NCI-H1694 treated with DMSO at 0.1 percent for 48 hours (cell line): ENCODE results near the gene WDR27.
"Not testable (repeated sequence)": the region's sequence is repeated elsewhere in the genome, so short reads cannot be mapped to it uniquely, and the experiment has no call there.

Experiments
- DNase-seq: peaks from one replicate; lab custom pipeline; 2025; lab: John Stamatoyannopoulos, UW

Gene WDR27

GRCh38 chr6:169513478-169514193, 188.2 kb downstream of the WDR27 start:
- DNase-seq, result no peak

GRCh38 chr6:169511785-169512184, 190.0 kb downstream of the WDR27 start:
- not testable (repeated sequence) for DNase-seq

GRCh38 chr6:169510871-169511270, 191.0 kb downstream of the WDR27 start:
- no peak for DNase-seq

GRCh38 chr6:169508452-169508851, 193.4 kb downstream of the WDR27 start:
- DNase-seq, result no peak

- no peak for DNase-seq
These were observed 198.2 kb downstream of the WDR27 start for GRCh38 chr6:169503422-169504152.

GRCh38 chr6:169502445-169502844, 199.4 kb downstream of the WDR27 start:
- DNase-seq, result no peak

- no peak for DNase-seq
These were observed 200.0 kb downstream of the WDR27 start for GRCh38 chr6:169501777-169502313.

- no peak for DNase-seq
These were observed 200.7 kb downstream of the WDR27 start for GRCh38 chr6:169501128-169501527.

- DNase-seq, result no peak
These were observed 201.1 kb downstream of the WDR27 start for GRCh38 chr6:169500688-169501087.

- no peak for DNase-seq
These were observed 202.0 kb downstream of the WDR27 start for GRCh38 chr6:169499848-169500247.

GRCh38 chr6:169498916-169499513, 202.8 kb downstream of the WDR27 start:
- DNase-seq, result no peak

- no peak for DNase-seq
These were observed 206.2 kb downstream of the WDR27 start for GRCh38 chr6:169495601-169496000.

GRCh38 chr6:169494038-169494437, 207.8 kb downstream of the WDR27 start:
- DNase-seq, result no peak

- no peak for DNase-seq
These were observed 210.3 kb downstream of the WDR27 start for GRCh38 chr6:169491482-169491881.

GRCh38 chr6:169490830-169491229, 211.0 kb downstream of the WDR27 start:
- no peak for DNase-seq

- DNase-seq, result no peak
These were observed 211.6 kb downstream of the WDR27 start for GRCh38 chr6:169490246-169490641.

GRCh38 chr6:169489563-169490245, 212.1 kb downstream of the WDR27 start:
- DNase-seq, result no peak

- DNase-seq, result no peak
These were observed 214.0 kb downstream of the WDR27 start for GRCh38 chr6:169487579-169488436.

GRCh38 chr6:169479783-169480495, 221.9 kb downstream of the WDR27 start:
- no peak for DNase-seq

GRCh38 chr6:169474362-169474761, 227.5 kb downstream of the WDR27 start:
- DNase-seq, result no peak

GRCh38 chr6:169473663-169474062, 228.2 kb downstream of the WDR27 start:
- no peak for DNase-seq
